Measurements from ENCODE around the gene TXNDC2.

DNA sequence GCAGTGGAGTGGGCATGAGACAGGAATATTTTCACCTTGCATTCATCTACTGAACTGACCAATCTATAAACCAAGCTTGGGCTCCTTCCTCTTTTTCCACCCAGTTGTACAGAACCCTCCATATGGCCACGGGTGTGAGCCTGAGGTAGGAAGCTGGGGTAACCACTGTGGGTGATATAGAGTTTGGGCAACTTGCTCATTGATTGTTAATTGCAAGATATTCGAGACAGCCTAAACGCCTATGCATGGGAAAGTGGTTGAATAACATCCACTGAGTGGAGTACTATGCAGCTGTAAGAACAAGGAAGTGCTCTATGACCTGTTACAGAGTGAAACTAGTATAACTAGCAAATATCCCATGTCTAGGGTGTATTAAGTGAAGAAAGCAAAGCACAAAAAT is 20.7 kb downstream of the TXNDC2 start:
- TF ChIP-seq POLR2AphosphoS5 (IDR thresholded peaks at IDR 0.05; ENCODE audit: insufficient read depth in 1 of 2, low read depth in 1 of 2) (no peak), CTCF (IDR thresholded peaks at IDR 0.05) (no peak)
